Endodermal cell (in vitro differentiated cells): ENCODE results near the gene MYRF. TPM values are rescaled to one million over a fixed set of nuclear protein-coding genes. Genes with fewer than 3 reads are reported as not detected.

Experiments used
- DNase-seq: peaks from one replicate; pipeline ENCODE4 v3.0.0-alpha.2; 2017
- H3K27ac ChIP-seq: 2 replicates; pipeline ENCODE4 v1.5.1; 2013; ENCODE audit warnings: mild to moderate bottlenecking, low read depth, low read length, moderate library complexity
- H3K27me3 ChIP-seq: 2 replicates; pipeline ENCODE4 v1.6.1; 2013; ENCODE audit warnings: mild to moderate bottlenecking, low read length, moderate library complexity; ENCODE audit not compliant: insufficient read depth, control insufficient read depth, poor library complexity, severe bottlenecking
- H3K36me3 ChIP-seq: 2 replicates; pipeline ENCODE4 v1.7.0; 2013; ENCODE audit warnings: mild to moderate bottlenecking, low read length, moderate library complexity; ENCODE audit not compliant: control insufficient read depth, insufficient read depth
- H3K4me1 ChIP-seq: one replicate; pipeline ENCODE4 v1.7.0; 2013; ENCODE audit warnings: low read length; ENCODE audit not compliant: control insufficient read depth, insufficient read depth
- H3K4me3 ChIP-seq: 2 replicates; pipeline ENCODE4 v1.5.1; 2013; ENCODE audit warnings: mild to moderate bottlenecking, low read length, moderate library complexity
- H3K9ac ChIP-seq: 2 replicates; pipeline ENCODE4 v1.6.1; 2013; ENCODE audit warnings: mild to moderate bottlenecking, low read length, moderate library complexity; ENCODE audit not compliant: poor library complexity, severe bottlenecking; ENCODE audit errors: extremely low read depth
- H3K9me3 ChIP-seq: 2 replicates; pipeline ENCODE4 v1.6.1; 2013; ENCODE audit warnings: mild to moderate bottlenecking, low read length, moderate library complexity; ENCODE audit not compliant: control insufficient read depth
- H3K27ac Mint-ChIP-seq: 2 replicates; pipeline ENCODE4 v1.8.0; 2020; ENCODE audit warnings: mixed read lengths
- H3K27me3 Mint-ChIP-seq: 2 replicates; pipeline ENCODE4 v1.8.0; 2021; ENCODE audit warnings: mild to moderate bottlenecking, mixed read lengths; ENCODE audit not compliant: insufficient read depth
- H3K36me3 Mint-ChIP-seq: 2 replicates; pipeline ENCODE4 v1.8.0; 2020; ENCODE audit warnings: low read depth, mixed read lengths
- H3K4me1 Mint-ChIP-seq: 2 replicates; pipeline ENCODE4 v1.8.0; 2020; ENCODE audit warnings: mixed read lengths
- H3K4me3 Mint-ChIP-seq: 2 replicates; pipeline ENCODE4 v1.8.0; 2020; ENCODE audit warnings: mild to moderate bottlenecking, moderate library complexity, mixed read lengths
- H3K9me3 Mint-ChIP-seq: 2 replicates; pipeline ENCODE4 v1.8.0; 2020; ENCODE audit warnings: mild to moderate bottlenecking, mixed read lengths
- WGBS, 2 experiments: methylation state at CpG; one replicate each; pipeline versions ENCODE4 v1.1.5 to v1.1.7; 2013; ENCODE audit warnings: missing lambda C conversion rate in 2 of 2, mixed read lengths in 1 of 2; ENCODE audit not compliant: insufficient coverage in 1 of 2, insufficient read length in 1 of 2; 5-methylcytosine and 5-hydroxymethylcytosine counted together
- total RNA-seq, 2 donors: library from RNA; stranded (reverse); fragmentation: NEBNext Ultra II Directional in 1 of 2; extraction: Animal tissue kit (Norgen Biotek cat#: 25700) in 1 of 2; gene quantifications; 2 replicates in 1 of 2; 3 replicates in 1 of 2; pipeline ENCODE4 v1.2.1, GENCODE V29; 2021
- TF ChIP-seq, protein P1 (sequence below): fragments of 200-600 bp; sonication (generic); conservative IDR thresholded peaks from 2 replicates; pipeline ENCODE4 v1.5.0; 2021; ENCODE audit warnings: antibody characterized with exemption, mild to moderate bottlenecking

MYRF gene
- total RNA-seq, 2 donors from 2014 or later, result 30.3 to 61.7 TPM

DNA sequence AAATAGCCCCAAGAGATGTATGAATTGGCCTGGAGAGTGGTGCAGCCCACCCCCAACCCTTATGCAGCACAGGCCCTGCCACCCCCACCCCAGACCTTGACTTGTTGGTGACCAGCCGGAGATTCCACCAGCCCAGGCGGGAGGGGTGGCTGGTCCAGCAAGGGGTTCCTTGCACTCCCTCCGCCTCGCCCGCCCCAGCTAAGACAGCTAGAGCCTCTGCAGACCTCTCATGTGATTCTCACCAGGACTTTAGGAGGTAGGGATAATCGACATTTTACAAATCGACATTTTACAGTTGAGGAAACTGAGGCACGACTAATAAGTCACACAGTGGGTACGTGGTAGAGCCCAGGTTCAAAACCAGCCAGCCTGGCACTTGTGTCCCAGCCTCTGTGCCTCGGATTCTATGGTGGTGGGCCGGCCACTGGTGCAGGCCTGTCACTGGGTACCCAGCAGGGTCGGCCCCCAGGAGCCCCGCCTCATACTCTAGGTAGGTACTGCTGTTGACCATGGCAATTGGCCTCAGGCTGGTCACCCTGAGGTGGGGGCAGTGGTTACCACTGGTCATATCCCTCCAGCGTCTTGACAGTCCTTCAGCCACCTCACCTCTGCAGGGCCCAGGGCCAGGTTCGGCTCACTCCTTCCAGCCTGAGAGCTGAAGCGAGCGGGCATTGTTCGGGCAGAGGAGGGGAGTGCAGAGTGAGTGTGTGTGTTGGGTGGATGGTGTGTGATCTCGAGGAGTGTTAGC is 35.0 kb upstream of the MYRF start:
- Histone ChIP-seq H3K4me3 (no peak overlapping the region), H3K9ac (no peak overlapping the region), H3K4me1 (peaks cover 9% of the 10 kb centered on the region), H3K27me3 (no peaks in the 10 kb centered on the region), H3K36me3 (no peaks in the 10 kb centered on the region), H3K27ac (peak overlapping the region; percentile 25), H3K9me3 (no peaks in the 10 kb centered on the region)
- Mint-ChIP-seq H3K27ac (no peak overlapping the region), H3K27me3 (no peaks in the 10 kb centered on the region), H3K36me3 (no peaks in the 10 kb centered on the region), H3K4me1 (peaks cover 11% of the 10 kb centered on the region), H3K9me3 (no peaks in the 10 kb centered on the region), H3K4me3 (no peak overlapping the region)
- WGBS, 2 experiments, result 84 to 91% methylated on average over 14 to 19 of the region's 19 CpGs
- peak; percentile 64 for DNase-seq
- TF ChIP-seq, protein P1, sequence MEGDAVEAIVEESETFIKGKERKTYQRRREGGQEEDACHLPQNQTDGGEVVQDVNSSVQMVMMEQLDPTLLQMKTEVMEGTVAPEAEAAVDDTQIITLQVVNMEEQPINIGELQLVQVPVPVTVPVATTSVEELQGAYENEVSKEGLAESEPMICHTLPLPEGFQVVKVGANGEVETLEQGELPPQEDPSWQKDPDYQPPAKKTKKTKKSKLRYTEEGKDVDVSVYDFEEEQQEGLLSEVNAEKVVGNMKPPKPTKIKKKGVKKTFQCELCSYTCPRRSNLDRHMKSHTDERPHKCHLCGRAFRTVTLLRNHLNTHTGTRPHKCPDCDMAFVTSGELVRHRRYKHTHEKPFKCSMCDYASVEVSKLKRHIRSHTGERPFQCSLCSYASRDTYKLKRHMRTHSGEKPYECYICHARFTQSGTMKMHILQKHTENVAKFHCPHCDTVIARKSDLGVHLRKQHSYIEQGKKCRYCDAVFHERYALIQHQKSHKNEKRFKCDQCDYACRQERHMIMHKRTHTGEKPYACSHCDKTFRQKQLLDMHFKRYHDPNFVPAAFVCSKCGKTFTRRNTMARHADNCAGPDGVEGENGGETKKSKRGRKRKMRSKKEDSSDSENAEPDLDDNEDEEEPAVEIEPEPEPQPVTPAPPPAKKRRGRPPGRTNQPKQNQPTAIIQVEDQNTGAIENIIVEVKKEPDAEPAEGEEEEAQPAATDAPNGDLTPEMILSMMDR, result no peak

DNA sequence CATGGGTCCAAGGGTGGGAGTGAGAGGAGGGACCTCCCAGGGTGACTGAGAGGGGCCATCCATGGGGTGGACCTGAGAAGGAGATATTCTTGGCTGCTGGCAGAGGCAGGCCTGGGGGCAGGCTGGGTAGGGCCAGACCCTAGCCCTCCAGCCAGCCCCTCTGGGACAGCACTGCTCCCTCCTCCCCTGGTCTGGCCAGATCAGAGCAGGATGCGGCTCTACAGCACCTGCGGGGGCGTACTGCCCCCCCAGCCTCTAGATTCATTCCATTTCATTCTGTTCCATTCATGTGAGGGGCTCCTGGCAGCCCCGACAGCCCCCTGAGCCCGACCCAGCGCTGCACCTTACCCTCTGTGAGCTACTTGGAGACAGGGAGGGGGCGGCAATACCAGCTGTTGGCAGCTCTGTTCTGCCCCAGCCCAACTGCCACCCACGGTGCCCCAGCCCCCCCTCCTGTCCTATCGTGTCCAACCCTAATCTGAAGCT is 34.3 kb upstream of the MYRF start:
- H3K9me3 Mint-ChIP-seq, result no peaks in the 10 kb centered on the region
- peak overlapping the region; percentile 45 for H3K4me3 Mint-ChIP-seq
- DNase-seq, result peak; percentile 59
- Histone ChIP-seq H3K4me3 (peak overlapping the region; percentile 75), H3K27ac (peak overlapping the region; percentile 25), H3K27me3 (no peaks in the 10 kb centered on the region), H3K9me3 (no peaks in the 10 kb centered on the region), H3K4me1 (peaks cover 9% of the 10 kb centered on the region), H3K9ac (no peak overlapping the region), H3K36me3 (no peaks in the 10 kb centered on the region)
- no peaks in the 10 kb centered on the region for H3K36me3 Mint-ChIP-seq
- peak overlapping the region; percentile 61 for H3K27ac Mint-ChIP-seq
- WGBS, 2 experiments, result 36 to 38% methylated on average over 5 to 9 of the region's 9 CpGs
- H3K4me1 Mint-ChIP-seq, result peaks cover 11% of the 10 kb centered on the region
- TF ChIP-seq, protein P1, result no peak
- H3K27me3 Mint-ChIP-seq, result no peaks in the 10 kb centered on the region

DNA sequence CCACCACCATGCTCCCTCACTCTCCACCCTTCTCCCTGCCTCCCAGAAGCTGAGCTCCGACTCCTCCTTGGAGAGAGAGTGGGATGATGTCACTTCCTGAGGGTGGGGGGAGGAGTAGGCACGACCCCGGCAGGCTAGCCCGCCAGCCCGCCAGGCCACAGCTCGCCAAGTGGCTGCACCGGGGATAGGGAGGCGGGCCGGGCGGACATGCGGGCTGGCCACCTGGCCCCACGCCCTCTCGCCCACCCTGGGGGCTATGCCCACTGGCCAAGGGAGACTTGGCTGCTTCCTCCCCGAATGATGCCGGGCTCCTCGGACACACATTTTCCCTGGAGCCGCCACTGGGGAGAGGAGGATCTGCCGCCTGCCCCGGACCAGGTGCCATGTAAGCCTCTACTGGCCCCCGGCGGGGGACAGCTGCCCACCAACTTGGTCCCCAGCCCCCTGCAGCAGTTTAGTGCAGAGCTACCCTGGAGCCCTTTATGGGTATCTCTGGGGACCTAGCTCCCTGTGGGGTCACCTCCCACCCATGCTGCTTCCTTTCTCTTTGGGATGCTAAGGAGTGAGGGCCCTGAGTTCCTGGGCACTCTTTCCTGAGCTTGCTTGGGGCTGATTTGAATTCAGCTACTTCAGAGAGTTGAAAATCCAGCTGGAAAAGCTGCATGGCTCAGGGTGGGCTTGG is 33.7 kb upstream of the MYRF start:
- peak overlapping the region; percentile 45 for H3K4me3 Mint-ChIP-seq
- no peaks in the 10 kb centered on the region for H3K9me3 Mint-ChIP-seq
- peaks cover 9% of the 10 kb centered on the region for H3K4me1 ChIP-seq
- DNase-seq, result peak; percentile 93
- 13 to 26% methylated on average over 11 to 21 of the region's 21 CpGs for WGBS, 2 experiments
- H3K27ac Mint-ChIP-seq, result peak overlapping the region; percentile 61
- TF ChIP-seq, protein P1, result peak; percentile 32
- H3K27me3 ChIP-seq, result no peaks in the 10 kb centered on the region
- no peaks in the 10 kb centered on the region for H3K36me3 ChIP-seq
- H3K36me3 Mint-ChIP-seq, result no peaks in the 10 kb centered on the region
- peak overlapping the region; percentile 75 for H3K4me3 ChIP-seq
- H3K27me3 Mint-ChIP-seq, result no peaks in the 10 kb centered on the region
- peak overlapping the region; percentile 17 for H3K27ac ChIP-seq
- peak overlapping the region; percentile 25 for H3K9ac ChIP-seq
- H3K4me1 Mint-ChIP-seq, result peaks cover 11% of the 10 kb centered on the region
- no peaks in the 10 kb centered on the region for H3K9me3 ChIP-seq
